HG03378 (cell line): ENCODE data around the gene IFNW1.

Experiments
- ATAC-seq: cut with Tn5 transposase; IDR thresholded peaks from one replicate; pipeline ENCODE4 v1.9.1; 2021; ENCODE audit warnings: mild to moderate bottlenecking, moderate library complexity; ENCODE audit not compliant: unreplicated experiment

The IFNW1 gene

GRCh38 chr9:21110708-21111576 is 30.7 kb downstream of the IFNW1 start:
- peak; percentile 92 for ATAC-seq

GRCh38 chr9:21104787-21105186 is 36.8 kb downstream of the IFNW1 start:
- ATAC-seq: no peak

DNA sequence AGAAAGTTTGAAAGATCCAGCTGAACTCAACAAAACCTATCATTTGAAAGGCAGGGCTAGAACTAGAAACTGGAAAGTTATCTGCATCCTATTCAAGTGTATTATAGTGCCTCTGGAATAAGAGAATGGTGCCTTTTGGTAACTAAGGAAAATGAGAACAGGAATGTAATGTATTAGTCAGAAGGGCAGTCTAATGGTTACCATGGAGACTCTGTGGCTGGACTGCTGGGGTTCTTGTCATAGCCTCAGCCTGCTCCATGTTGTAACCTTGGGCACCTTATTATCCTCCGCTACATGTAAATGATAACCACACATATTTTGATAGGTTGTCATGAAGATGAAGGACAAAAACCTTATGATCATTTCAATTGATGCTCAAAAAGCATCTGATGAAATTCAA is 39.3 kb downstream of the IFNW1 start:
- no peak for ATAC-seq

- ATAC-seq: no peak
Observed at GRCh38 chr9:21097817-21098216, 43.8 kb downstream of the IFNW1 start.

GRCh38 chr9:21096901-21097255 is 44.8 kb downstream of the IFNW1 start:
- no peak for ATAC-seq

GRCh38 chr9:21096172-21096900 is 45.3 kb downstream of the IFNW1 start:
- peak; percentile 94 for ATAC-seq

- no peak for ATAC-seq
Observed at GRCh38 chr9:21095561-21095960, 46.1 kb downstream of the IFNW1 start.
